Calu3 (cell line): Measurements from ENCODE around the gene DGKG. TPM values are rescaled to one million over a fixed set of nuclear protein-coding genes. Genes with fewer than 3 reads are reported as not detected.

Source experiments
- BruUV-seq: library from RNA; stranded (reverse); fragments of 400-500 nt; replicated peaks from 2 replicates; lab custom pipeline; 2021; lab: Mats Ljungman, UMichigan
- CTCF ChIA-PET: fragments of 300-600 bp; sonication (Branson Sonifier 250); formaldehyde crosslinking; loops from one replicate; lab custom pipeline; 2022; ENCODE audit warnings: antibody characterized with exemption; lab: Charles Lee
- DNase-seq: peaks from one replicate; pipeline ENCODE4 v3.0.0; 2022
- H3K27ac Mint-ChIP-seq: one replicate; pipeline ENCODE4 v1.8.0; 2022; ENCODE audit warnings: mixed read lengths; ENCODE audit not compliant: unreplicated experiment
- H3K27me3 Mint-ChIP-seq: one replicate; pipeline ENCODE4 v1.8.0; 2022; ENCODE audit warnings: mixed read lengths; ENCODE audit not compliant: unreplicated experiment
- H3K36me3 Mint-ChIP-seq: one replicate; pipeline ENCODE4 v1.8.0; 2022; ENCODE audit warnings: mild to moderate bottlenecking, moderate library complexity, mixed read lengths; ENCODE audit not compliant: insufficient read depth, unreplicated experiment
- H3K4me1 Mint-ChIP-seq: one replicate; pipeline ENCODE4 v1.8.0; 2022; ENCODE audit warnings: mild to moderate bottlenecking, low read depth, mixed read lengths; ENCODE audit not compliant: unreplicated experiment
- H3K4me3 Mint-ChIP-seq: one replicate; pipeline ENCODE4 v1.8.0; 2022; ENCODE audit warnings: mild to moderate bottlenecking, low read depth, moderate library complexity, mixed read lengths; ENCODE audit not compliant: unreplicated experiment
- H3K9me3 Mint-ChIP-seq: one replicate; pipeline ENCODE4 v1.8.0; 2022; ENCODE audit warnings: low read depth, mixed read lengths; ENCODE audit not compliant: unreplicated experiment
- intact Hi-C: fragments of 100-400 bp; cut with micrococcal nuclease; formaldehyde crosslinking; loops from one replicate; pipeline ENCODE4 v1.10.0; 2022; ENCODE audit not compliant: unreplicated experiment
- total RNA-seq: library from RNA; stranded (reverse); gene quantifications from 2 replicates; pipeline ENCODE4 v1.2.3, GENCODE V29; 2022
- TF ChIP-seq, protein P1 (sequence below): fragments of 200-600 bp; IDR thresholded peaks from one replicate; pipeline ENCODE4 v1.8.0; 2022; ENCODE audit warnings: antibody characterized with exemption; ENCODE audit not compliant: unreplicated experiment

Gene DGKG
- total RNA-seq, 1 experiment from 2014 or later = 5.7 TPM

DNA sequence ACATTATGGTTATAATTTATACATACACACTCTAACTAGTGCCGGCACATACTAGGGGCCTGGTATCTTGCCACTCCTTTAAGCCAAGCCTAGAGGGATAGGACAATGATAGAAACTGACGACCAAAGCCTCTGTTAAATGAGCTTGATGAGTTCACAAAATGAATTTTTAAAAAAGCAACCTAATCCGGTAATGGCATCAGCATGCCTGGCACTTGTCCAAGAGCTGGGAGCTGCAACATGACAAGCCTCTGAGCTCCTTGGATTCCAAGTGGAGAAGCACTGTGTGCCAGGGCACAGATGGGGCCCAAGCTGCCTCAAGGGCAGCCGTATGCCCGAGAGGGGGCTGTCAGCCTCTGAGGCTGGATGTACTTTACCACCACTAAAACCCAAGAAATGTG, 262.9 kb downstream of the DGKG start:
- BruUV-seq = no TSS peak
- Mint-ChIP-seq H3K4me3 (peak overlapping the region; percentile 75), H3K9me3 (no peaks in the 10 kb centered on the region), H3K27me3 (no peaks in the 10 kb centered on the region), H3K36me3 (peaks cover 65% of the 10 kb centered on the region), H3K4me1 (peaks cover 74% of the 10 kb centered on the region), H3K27ac (peak overlapping the region; percentile 81)
- intact Hi-C loops = loop anchor here (10.0 kb wide), 1 partner anchor 446 kb away; the partner anchor contains the start of gene CRYGS
- CTCF ChIA-PET = interaction anchor here (0.6 to 3.5 kb wide), 6 partner anchors 9 to 471 kb away, joined by 3 to 36 read pairs (median 5); partner anchors contain the start of genes DNAJB11 and ETV5
- DNase-seq = peak; percentile 65
- TF ChIP-seq, protein P1, sequence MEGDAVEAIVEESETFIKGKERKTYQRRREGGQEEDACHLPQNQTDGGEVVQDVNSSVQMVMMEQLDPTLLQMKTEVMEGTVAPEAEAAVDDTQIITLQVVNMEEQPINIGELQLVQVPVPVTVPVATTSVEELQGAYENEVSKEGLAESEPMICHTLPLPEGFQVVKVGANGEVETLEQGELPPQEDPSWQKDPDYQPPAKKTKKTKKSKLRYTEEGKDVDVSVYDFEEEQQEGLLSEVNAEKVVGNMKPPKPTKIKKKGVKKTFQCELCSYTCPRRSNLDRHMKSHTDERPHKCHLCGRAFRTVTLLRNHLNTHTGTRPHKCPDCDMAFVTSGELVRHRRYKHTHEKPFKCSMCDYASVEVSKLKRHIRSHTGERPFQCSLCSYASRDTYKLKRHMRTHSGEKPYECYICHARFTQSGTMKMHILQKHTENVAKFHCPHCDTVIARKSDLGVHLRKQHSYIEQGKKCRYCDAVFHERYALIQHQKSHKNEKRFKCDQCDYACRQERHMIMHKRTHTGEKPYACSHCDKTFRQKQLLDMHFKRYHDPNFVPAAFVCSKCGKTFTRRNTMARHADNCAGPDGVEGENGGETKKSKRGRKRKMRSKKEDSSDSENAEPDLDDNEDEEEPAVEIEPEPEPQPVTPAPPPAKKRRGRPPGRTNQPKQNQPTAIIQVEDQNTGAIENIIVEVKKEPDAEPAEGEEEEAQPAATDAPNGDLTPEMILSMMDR = no peak

DNA sequence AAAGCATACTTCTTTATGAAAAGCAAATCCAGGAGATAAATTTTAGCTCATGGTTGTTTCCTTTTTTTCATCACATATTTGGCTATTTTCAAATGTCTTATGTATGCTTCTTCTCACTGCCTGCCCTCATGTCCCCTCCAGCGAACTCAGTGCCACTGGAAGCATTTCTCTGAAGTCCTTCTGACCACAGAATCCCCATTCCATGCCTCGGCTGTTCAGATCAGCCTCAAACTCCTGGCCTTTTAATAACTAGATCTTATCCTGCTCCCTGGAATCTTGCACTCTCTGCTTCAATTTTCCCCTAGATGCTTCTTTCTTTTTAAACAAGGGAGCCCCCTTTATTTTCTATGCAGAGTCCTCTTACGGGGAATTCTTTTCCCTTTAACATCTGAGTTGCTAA, 263.3 kb downstream of the DGKG start:
- Mint-ChIP-seq H3K36me3 (peaks cover 65% of the 10 kb centered on the region), H3K27me3 (no peaks in the 10 kb centered on the region), H3K9me3 (no peaks in the 10 kb centered on the region), H3K4me3 (peak overlapping the region; percentile 75), H3K27ac (peak overlapping the region; percentile 81), H3K4me1 (peaks cover 72% of the 10 kb centered on the region)
- no peak for DNase-seq
- BruUV-seq = no TSS peak
- intact Hi-C loops = loop anchor here (10.0 kb wide), 1 partner anchor 446 kb away; the partner anchor contains the start of gene CRYGS
- CTCF ChIA-PET = interaction anchor here (0.5 to 3.5 kb wide), 14 partner anchors 10 to 472 kb away, joined by 3 to 36 read pairs (median 4); partner anchors contain the start of genes DNAJB11 and ETV5
- TF ChIP-seq, protein P1 = no peak

DNA sequence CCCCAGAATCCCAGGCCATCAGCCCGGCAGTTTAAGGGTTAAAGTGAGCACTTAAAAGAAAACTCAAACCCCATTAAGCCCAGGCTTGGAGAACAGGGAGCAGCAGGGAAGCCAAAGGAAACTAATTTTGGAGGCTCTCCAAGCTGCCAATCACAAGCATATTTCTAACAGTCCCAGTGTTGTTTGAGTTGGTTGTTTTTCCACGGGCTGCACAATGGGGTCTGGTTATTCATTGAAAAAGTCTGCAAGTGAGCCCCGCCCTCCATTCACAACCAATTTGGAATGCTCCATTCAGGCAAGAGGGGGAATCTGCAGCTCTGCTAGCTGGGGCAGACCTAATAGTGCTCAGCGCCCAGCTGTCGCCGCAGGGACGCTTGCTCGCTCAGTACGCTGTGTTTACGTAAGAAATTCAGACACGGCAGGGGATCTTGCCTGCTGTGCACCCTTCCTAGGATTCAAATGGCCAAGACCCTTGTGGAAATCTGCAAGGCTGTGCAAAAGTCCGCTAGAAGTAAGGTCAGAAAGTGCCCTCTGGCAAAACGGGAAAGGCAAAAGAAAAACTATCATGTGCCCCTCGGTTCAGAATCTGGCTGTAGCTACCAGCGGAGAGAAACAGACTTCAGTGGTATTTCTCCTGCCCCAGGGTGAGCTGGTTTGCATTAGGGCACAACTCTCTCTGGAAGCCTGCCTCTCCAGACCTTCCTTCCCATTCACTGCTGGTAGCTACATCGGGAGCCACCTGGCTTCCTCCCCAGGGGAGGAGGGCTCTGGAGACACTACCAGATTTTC, 264.2 kb downstream of the DGKG start:
- H3K36me3 Mint-ChIP-seq = peaks cover 65% of the 10 kb centered on the region
- intact Hi-C loops = loop anchor here (1.0 to 10.0 kb wide), 2 partner anchors 144 to 447 kb away; partner anchors contain the start of gene CRYGS
- no peaks in the 10 kb centered on the region for H3K9me3 Mint-ChIP-seq
- peak overlapping the region; percentile 75 for H3K4me3 Mint-ChIP-seq
- peak; percentile 96 for DNase-seq
- CTCF ChIA-PET = interaction anchor here (0.5 to 3.5 kb wide), 19 partner anchors 11 to 443 kb away, joined by 3 to 36 read pairs (median 4); partner anchors contain the start of gene ETV5
- TF ChIP-seq, protein P1 = no peak
- H3K4me1 Mint-ChIP-seq = peaks cover 71% of the 10 kb centered on the region
- peak overlapping the region; percentile 81 for H3K27ac Mint-ChIP-seq
- BruUV-seq = no TSS peak
- H3K27me3 Mint-ChIP-seq = no peaks in the 10 kb centered on the region

DNA sequence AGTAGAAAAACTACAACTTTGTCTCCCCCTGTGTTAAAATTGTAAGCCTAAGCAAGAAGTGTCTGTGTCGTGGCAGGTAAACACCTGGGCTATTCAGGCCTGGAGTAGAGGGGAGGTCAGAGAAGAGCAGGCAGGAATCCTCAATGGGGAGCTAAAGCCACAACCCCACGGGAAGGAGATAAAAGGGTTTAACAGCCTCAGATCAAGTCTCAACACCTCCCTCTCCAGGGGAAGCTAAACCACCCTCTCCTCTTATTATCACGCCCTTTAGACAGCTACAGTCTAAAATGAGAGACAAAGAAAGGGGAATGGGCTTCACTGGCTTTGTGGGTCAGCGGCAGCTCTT, 264.7 kb downstream of the DGKG start:
- no peak for DNase-seq
- TF ChIP-seq, protein P1 = no peak
- Mint-ChIP-seq H3K27ac (peak overlapping the region; percentile 81), H3K36me3 (peaks cover 61% of the 10 kb centered on the region), H3K9me3 (no peaks in the 10 kb centered on the region), H3K4me3 (peak overlapping the region; percentile 75), H3K4me1 (peaks cover 67% of the 10 kb centered on the region), H3K27me3 (no peaks in the 10 kb centered on the region)
- intact Hi-C loops = loop anchor here (1.0 to 10.0 kb wide), 2 partner anchors 145 to 448 kb away; partner anchors contain the start of gene CRYGS
- BruUV-seq = no TSS peak
- CTCF ChIA-PET = interaction anchor here (0.7 to 3.5 kb wide), 14 partner anchors 11 to 443 kb away, joined by 3 to 36 read pairs (median 4); partner anchors contain the start of gene ETV5

Other genes with a start within 250 kb of the DGKG start
- gene CRYGS, start 182.1 kb upstream of the DGKG start, total RNA-seq = 7.2 and 9.5 TPM in 2 replicates
- 21.0 and 25.1 TPM in 2 replicates for gene TBCCD1, start 205.1 kb upstream of the DGKG start, total RNA-seq
- 171 and 181 TPM in 2 replicates for gene DNAJB11, start 208.5 kb upstream of the DGKG start, total RNA-seq